IMR-90 (cell line): ENCODE data around the gene INPP5D. TPM values are rescaled to one million over a fixed set of nuclear protein-coding genes. Genes with fewer than 3 reads are reported as not detected.

ENCODE experiments used
- ATAC-seq: fragments of 200-7000 bp; cut with Tn5 transposase; 2 replicates; pipeline ENCODE4 v1.9.1; 2020; ENCODE audit warnings: low read depth, mild to moderate bottlenecking, moderate library complexity
- BruUV-seq: library from RNA; stranded (reverse); fragments of 400-500 nt; replicated peaks from 2 replicates; lab custom pipeline; 2021; lab: Mats Ljungman, UMichigan
- CTCF ChIA-PET: fragments of 300-600 bp; formaldehyde crosslinking; extraction: SDS; loops from one replicate; lab custom pipeline; 2021; ENCODE audit warnings: antibody characterized with exemption; lab: Yijun Ruan, JAX
- POLR2A ChIA-PET: fragments of 300-600 bp; sonication (Branson Sonifier 250); formaldehyde crosslinking; loops from one replicate; lab custom pipeline; 2022; ENCODE audit warnings: antibody characterized with exemption; ENCODE audit not compliant: unreplicated experiment; lab: Charles Lee
- DNase-seq: peaks from one replicate; pipeline ENCODE4 v3.0.0; 2013
- H2AFZ ChIP-seq: replicated peaks from 2 replicates; pipeline ENCODE3; 2013; ENCODE audit warnings: low read length, mild to moderate bottlenecking; ENCODE audit not compliant: poor library complexity
- H2AK5ac ChIP-seq: 2 replicates; pipeline ENCODE4 v1.6.1; 2013; ENCODE audit warnings: low read depth, low read length, inconsistent platforms
- H2AK9ac ChIP-seq: replicated peaks from 2 replicates; pipeline ENCODE3; 2013; ENCODE audit warnings: mild to moderate bottlenecking, low read depth, low read length, moderate library complexity; ENCODE audit not compliant: poor library complexity
- H2BK120ac ChIP-seq: 2 replicates; pipeline ENCODE4 v1.6.1; 2013; ENCODE audit warnings: low read depth, low read length, inconsistent platforms
- H2BK15ac ChIP-seq: 3 replicates; pipeline ENCODE4 v1.6.1; 2013; ENCODE audit warnings: low read depth, low read length, inconsistent platforms
- H2BK20ac ChIP-seq: 2 replicates; pipeline ENCODE4 v1.6.1; 2013; ENCODE audit warnings: low read depth, mild to moderate bottlenecking, inconsistent platforms, low read length, moderate library complexity
- H2BK5ac ChIP-seq: 2 replicates; pipeline ENCODE4 v1.6.1; 2013; ENCODE audit warnings: mild to moderate bottlenecking, low read depth, low read length, inconsistent platforms; ENCODE audit not compliant: poor library complexity, severe bottlenecking
- H3K14ac ChIP-seq: replicated peaks from 2 replicates; pipeline ENCODE4 v1.6.1; 2013; ENCODE audit warnings: low read depth, low read length, inconsistent platforms
- H3K18ac ChIP-seq: 2 replicates; pipeline ENCODE4 v1.6.1; 2013; ENCODE audit warnings: low read depth, low read length, control low read depth
- H3K23ac ChIP-seq: 2 replicates; pipeline ENCODE4 v1.6.1; 2013; ENCODE audit warnings: low read depth, low read length, inconsistent platforms
- H3K27ac ChIP-seq: 2 replicates; pipeline ENCODE4 v1.5.1; 2013; ENCODE audit warnings: mild to moderate bottlenecking, control low read depth, low read length; ENCODE audit not compliant: insufficient read depth
- H3K27me3 ChIP-seq: 2 replicates; pipeline ENCODE4 v1.6.1; 2013; ENCODE audit warnings: low read length; ENCODE audit not compliant: control insufficient read depth, insufficient read depth
- H3K36me3 ChIP-seq: 2 replicates; pipeline ENCODE4 v1.6.1; 2013; ENCODE audit warnings: low read length, mixed read lengths; ENCODE audit not compliant: control insufficient read depth, insufficient read depth
- H3K4ac ChIP-seq: 2 replicates; pipeline ENCODE4 v1.6.1; 2013; ENCODE audit warnings: low read depth, low read length, inconsistent platforms
- H3K4me1 ChIP-seq: 2 replicates; pipeline ENCODE4 v1.6.1; 2013; ENCODE audit warnings: low read length, mixed read lengths; ENCODE audit not compliant: control insufficient read depth, insufficient read depth
- H3K4me2 ChIP-seq: 2 replicates; pipeline ENCODE4 v1.6.1; 2013; ENCODE audit warnings: low read depth, mild to moderate bottlenecking, control low read depth, low read length, moderate library complexity
- H3K4me3 ChIP-seq: 2 replicates; pipeline ENCODE4 v1.5.1; 2013; ENCODE audit warnings: low read depth, mild to moderate bottlenecking, control low read depth, low read length, moderate library complexity; ENCODE audit not compliant: insufficient read depth
- H3K56ac ChIP-seq: 2 replicates; pipeline ENCODE4 v1.6.1; 2013; ENCODE audit warnings: low read length, inconsistent platforms; ENCODE audit not compliant: insufficient read depth; ENCODE audit errors: extremely low read depth
- H3K79me1 ChIP-seq, 2 experiments: 2 replicates each; pipeline ENCODE4 v1.6.1; 2013; ENCODE audit warnings: low read length in 2 of 2, inconsistent platforms in 1 of 2, low read depth in 1 of 2
- H3K9ac ChIP-seq: 2 replicates; pipeline ENCODE4 v1.6.1; 2013; ENCODE audit warnings: low read depth, low read length, control low read depth
- H3K9me1 ChIP-seq: 2 replicates; pipeline ENCODE4 v1.6.1; 2013; ENCODE audit warnings: low read length, inconsistent platforms; ENCODE audit not compliant: insufficient read depth
- H3K9me3 ChIP-seq: 2 replicates; pipeline ENCODE4 v1.6.1; 2013; ENCODE audit warnings: low read length; ENCODE audit not compliant: control insufficient read depth, insufficient read depth
- H4K20me1 ChIP-seq: 2 replicates; pipeline ENCODE4 v1.6.1; 2013; ENCODE audit warnings: low read length, inconsistent platforms; ENCODE audit not compliant: insufficient read depth
- H4K5ac ChIP-seq: 2 replicates; pipeline ENCODE4 v1.6.1; 2013; ENCODE audit warnings: mild to moderate bottlenecking, low read depth, low read length, control low read depth
- H4K8ac ChIP-seq, 2 experiments: 2 replicates each; pipeline ENCODE4 v1.6.1; 2013; ENCODE audit warnings: low read depth in 2 of 2, low read length in 2 of 2, control low read depth in 1 of 2, inconsistent platforms in 1 of 2
- H4K91ac ChIP-seq: 2 replicates; pipeline ENCODE4 v1.6.1; 2013; ENCODE audit warnings: low read depth, low read length, inconsistent platforms; ENCODE audit not compliant: insufficient read depth
- BHLHE40 ChIP-seq: fragments of 150-350 bp; IDR thresholded peaks from 2 replicates; pipeline ENCODE4 v1.6.1; 2016; ENCODE audit warnings: mild to moderate bottlenecking, low read depth, low read length
- CEBPB ChIP-seq: IDR thresholded peaks from 2 replicates; pipeline ENCODE4 v1.6.1; 2012; ENCODE audit warnings: low read depth, low read length, improper control_type of control experiment
- CHD1 ChIP-seq: IDR thresholded peaks from 2 replicates; pipeline ENCODE4 v1.6.1; 2012; ENCODE audit warnings: low read depth, low read length, improper control_type of control experiment
- CTCF ChIP-seq: conservative IDR thresholded peaks from 2 replicates; pipeline ENCODE4 v1.5.1; 2012; ENCODE audit warnings: mild to moderate bottlenecking, low read depth, low read length, improper control_type of control experiment
- ELK1 ChIP-seq: fragments of 150-350 bp; IDR thresholded peaks from 2 replicates; pipeline ENCODE4 v1.6.1; 2016; ENCODE audit warnings: low read depth, mild to moderate bottlenecking, low read length, moderate library complexity, borderline replicate concordance
- FOS ChIP-seq: fragments of 150-350 bp; IDR thresholded peaks from 2 replicates; pipeline ENCODE4 v1.6.1; 2016; ENCODE audit warnings: low read depth, low read length
- MAFK ChIP-seq: IDR thresholded peaks from 2 replicates; pipeline ENCODE4 v1.6.1; 2012; ENCODE audit warnings: low read depth, low read length, improper control_type of control experiment
- MAZ ChIP-seq: IDR thresholded peaks from 2 replicates; pipeline ENCODE4 v1.6.1; 2012; ENCODE audit warnings: low read depth, mild to moderate bottlenecking, low read length, improper control_type of control experiment, moderate library complexity, borderline replicate concordance
- MXI1 ChIP-seq: IDR thresholded peaks from 2 replicates; pipeline ENCODE4 v1.6.1; 2012; ENCODE audit warnings: low read depth, mild to moderate bottlenecking, low read length, moderate library complexity, borderline replicate concordance
- NFE2L2 ChIP-seq: fragments of 150-350 bp; IDR thresholded peaks from 2 replicates; pipeline ENCODE4 v1.6.1; 2016; ENCODE audit warnings: low read depth, mild to moderate bottlenecking, low read length
- POLR2A ChIP-seq: IDR thresholded peaks from 2 replicates; pipeline ENCODE4 v1.6.1; 2012; ENCODE audit warnings: mild to moderate bottlenecking, low read depth, low read length
- RAD21 ChIP-seq: IDR thresholded peaks from 2 replicates; pipeline ENCODE4 v1.6.1; 2012; ENCODE audit warnings: low read length, improper control_type of control experiment
- RCOR1 ChIP-seq: IDR thresholded peaks from 2 replicates; pipeline ENCODE4 v1.6.1; 2012; ENCODE audit warnings: mild to moderate bottlenecking, low read length, improper control_type of control experiment; ENCODE audit not compliant: insufficient replicate concordance
- RFX5 ChIP-seq: IDR thresholded peaks from 2 replicates; pipeline ENCODE4 v1.8.0; 2012; ENCODE audit warnings: low read depth, mild to moderate bottlenecking, low read length, moderate library complexity
- SMC3 ChIP-seq: fragments of 150-350 bp; IDR thresholded peaks from 2 replicates; pipeline ENCODE4 v1.6.1; 2016; ENCODE audit warnings: low read depth, mild to moderate bottlenecking, antibody characterized with exemption, low read length, moderate library complexity
- USF2 ChIP-seq: fragments of 150-350 bp; IDR thresholded peaks from 2 replicates; pipeline ENCODE4 v1.6.1; 2017; ENCODE audit warnings: mild to moderate bottlenecking, antibody characterized with exemption, low read length, low read depth
- WGBS, 2 experiments: methylation state at CpG; one replicate each; pipeline versions ENCODE4 v1.1.5 to v1.1.7; 2013; ENCODE audit warnings: missing lambda C conversion rate in 2 of 2; ENCODE audit not compliant: insufficient read length in 1 of 2; ENCODE audit errors: extremely low coverage in 2 of 2; 5-methylcytosine and 5-hydroxymethylcytosine counted together
- dilution Hi-C: fragments of 300-500 bp; cut with HindIII; formaldehyde crosslinking; loops from one replicate; pipeline ENCODE4 v1.14.3; 2018; ENCODE audit warnings: low sequenced_read_pairs; ENCODE audit not compliant: unreplicated experiment
- in situ Hi-C: fragments of 300-500 bp; cut with MboI; formaldehyde crosslinking; loops from 3 replicates; pipeline ENCODE4 v1.14.3; 2019; ENCODE audit warnings: low sequenced_read_pairs, inconsistent platforms, mixed read lengths
- intact Hi-C: fragments of 100-400 bp; cut with micrococcal nuclease; formaldehyde crosslinking; loops from 2 replicates; pipeline ENCODE4 v1.10.0; 2022
- polyA plus RNA-seq, 3 experiments: library from polyadenylated mRNA; depleted of rRNA; stranded (reverse); fragments of >200 nt; gene quantifications; 2 replicates each; pipeline ENCODE4 v1.2.3, GENCODE V29; 2012; ENCODE audit warnings: low replicate concordance in 1 of 3
- total RNA-seq: library from RNA; depleted of rRNA; stranded (reverse); fragments of >200 nt; gene quantifications from 2 replicates; pipeline ENCODE4 v1.2.3, GENCODE V29; 2012

INPP5D gene
- total and polyA plus RNA-seq, 2 of the 4 experiments (the other 2 are of a cell fraction), result 0.18 to 0.29 TPM

- Histone ChIP-seq H3K56ac (no peak overlapping the region), H3K27me3 (peaks cover 15% of the 10 kb centered on the region), H2BK120ac (no peak overlapping the region), H2BK5ac (no peak overlapping the region), H2BK15ac (no peak overlapping the region), H3K9ac (no peak overlapping the region), H3K9me1 (no peaks in the 10 kb centered on the region), H3K18ac (no peak overlapping the region), H3K27ac (no peak overlapping the region), H3K4me3 (no peak overlapping the region), H4K20me1 (no peaks in the 10 kb centered on the region), H3K23ac (no peak overlapping the region), H3K14ac (no peak overlapping the region), H3K9me3 (no peaks in the 10 kb centered on the region), H3K36me3 (no peaks in the 10 kb centered on the region), H3K4me2 (no peak overlapping the region), H4K91ac (no peak overlapping the region), H2AK5ac (no peak overlapping the region), H2BK20ac (no peak overlapping the region), H2AFZ (no peak overlapping the region), H3K79me1 (no peaks in the 10 kb centered on the region), H4K8ac (no peak overlapping the region), H2AK9ac (no peak overlapping the region), H4K5ac (no peak overlapping the region), H3K4ac (no peak overlapping the region), H3K4me1 (no peaks in the 10 kb centered on the region)
- TF ChIP-seq CTCF (no peak), RCOR1 (no peak), ELK1 (no peak), RAD21 (no peak), RFX5 (no peak), MXI1 (no peak), CHD1 (no peak), NFE2L2 (no peak), CEBPB (no peak), FOS (no peak), POLR2A (no peak), SMC3 (no peak), USF2 (no peak), MAFK (no peak), MAZ (no peak), BHLHE40 (no peak)
- dilution Hi-C loops (no loop called here), intact Hi-C loops (no loop called here), in situ Hi-C loops (no loop called here)
- POLR2A ChIA-PET, result no interaction called here
- no TSS peak for BruUV-seq
- no peak for ATAC-seq
- 74% methylated on average over 4 of the region's 13 CpGs; no CpG with 5 or more reads in 1 of the 2 experiments for WGBS, 2 experiments
- no peak for DNase-seq
- CTCF ChIA-PET, result no interaction called here
These were observed 25.1 kb downstream of the INPP5D start for GRCh38 chr2:233085037-233085838.
